Measurements from ENCODE around the gene CCDC134.
"Not testable (repeated sequence)": the region's sequence is repeated elsewhere in the genome, so short reads cannot be mapped to it uniquely, and the experiment has no call there.

Gene CCDC134

GRCh38 chr22:41822317-41823057 lies 22.0 kb downstream of the CCDC134 start:
- no peak for DNase-seq (ENCODE audit: low read depth in 4 of 4, low spot score in 1 of 4)

- DNase-seq (ENCODE audit: low read depth in 4 of 4, low spot score in 1 of 4): no peak
Measured at GRCh38 chr22:41823797-41824196, 23.3 kb downstream of the CCDC134 start.

- no peak for DNase-seq (ENCODE audit: low read depth in 4 of 4, low spot score in 1 of 4)
Measured at GRCh38 chr22:41825376-41825775, 24.9 kb downstream of the CCDC134 start.

GRCh38 chr22:41826021-41826420 lies 25.5 kb downstream of the CCDC134 start:
- no peak for DNase-seq (ENCODE audit: low read depth in 4 of 4, low spot score in 1 of 4)

- no peak for DNase-seq (ENCODE audit: low read depth in 4 of 4, low spot score in 1 of 4)
Measured at GRCh38 chr22:41826430-41827383, 26.2 kb downstream of the CCDC134 start.

- no peak for DNase-seq (ENCODE audit: low read depth in 4 of 4, low spot score in 1 of 4)
Measured at GRCh38 chr22:41827671-41828070, 27.2 kb downstream of the CCDC134 start.

DNA sequence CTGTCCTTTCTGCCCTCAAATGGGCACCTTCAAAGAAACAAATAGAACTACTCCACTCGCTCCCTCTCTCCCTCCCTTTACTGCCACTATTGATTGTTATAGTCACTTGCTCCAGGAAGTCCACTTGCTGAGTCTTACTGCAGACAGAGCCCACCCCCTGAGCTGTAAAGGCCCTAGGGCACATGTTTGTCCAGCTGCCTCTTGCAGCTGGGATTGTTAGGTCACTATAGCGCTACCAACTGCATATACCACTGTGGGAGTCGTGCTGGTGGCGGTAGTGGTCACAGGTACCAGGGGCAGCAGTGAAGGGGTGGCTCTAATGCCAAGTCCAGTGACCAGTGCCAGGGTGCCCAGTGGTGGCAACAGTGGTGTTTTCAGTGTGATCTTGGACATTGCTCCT lies 28.0 kb downstream of the CCDC134 start:
- DNase-seq (ENCODE audit: low read depth in 4 of 4, low spot score in 1 of 4): no peak

GRCh38 chr22:41830174-41830573 lies 29.7 kb downstream of the CCDC134 start:
- no peak for DNase-seq (ENCODE audit: low read depth in 4 of 4, low spot score in 1 of 4)

GRCh38 chr22:41831383-41831782 lies 30.9 kb downstream of the CCDC134 start:
- DNase-seq (ENCODE audit: low read depth in 4 of 4, low spot score in 1 of 4): no peak

GRCh38 chr22:41831828-41832552 lies 31.5 kb downstream of the CCDC134 start:
- DNase-seq (ENCODE audit: low read depth in 4 of 4, low spot score in 1 of 4): no peak

DNA sequence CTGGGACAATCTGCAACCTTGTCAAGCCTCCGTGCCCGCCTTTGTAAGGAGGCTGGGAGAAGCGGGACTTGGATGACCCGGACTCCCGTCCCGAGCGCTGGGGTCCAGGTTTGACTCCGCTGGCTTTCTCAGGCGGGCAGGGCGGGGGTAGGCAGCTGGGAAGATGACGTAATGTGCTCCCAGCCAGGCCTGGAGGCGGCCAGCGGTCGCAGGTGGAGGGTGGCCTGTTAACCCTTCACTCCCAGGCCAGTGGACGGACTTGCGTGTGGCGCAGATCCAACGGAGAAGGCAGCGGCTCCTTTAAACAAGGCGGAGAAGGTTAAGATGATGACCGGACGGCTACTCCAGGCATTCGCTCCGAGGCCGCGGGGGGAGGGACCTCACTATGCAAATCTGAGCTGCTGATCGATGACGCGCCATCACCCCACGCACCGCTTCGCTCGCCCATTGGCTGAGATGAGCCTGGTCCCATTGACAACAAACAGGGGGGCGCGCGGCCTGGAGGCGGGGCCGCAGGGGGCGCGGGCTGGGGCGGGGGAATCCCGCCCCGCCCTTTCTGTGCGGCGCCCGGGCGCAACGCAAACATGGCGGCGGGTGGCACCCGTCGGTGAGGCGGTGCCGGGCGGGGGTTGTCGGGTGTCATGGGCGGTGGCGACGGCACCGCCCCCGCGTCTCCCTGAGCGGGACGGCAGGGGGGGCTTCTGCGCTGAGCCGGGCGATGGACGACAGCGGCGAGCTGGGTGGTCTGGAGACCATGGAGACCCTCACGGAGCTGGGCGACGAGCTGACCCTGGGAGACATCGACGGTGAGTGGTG lies 32.3 kb downstream of the CCDC134 start, which contains the start of gene SREBF2:
Gene SREBF2, plus strand, starts transcription at position 553 of the 816 bp plus-strand sequence. Its CDS starts 166 bp downstream, at position 719.
- DNase-seq (ENCODE audit: low read depth in 4 of 4, low spot score in 1 of 4): peak; percentile 94 to 100 (median 98)

GRCh38 chr22:41833369-41834004 lies 33.0 kb downstream of the CCDC134 start:
- DNase-seq (ENCODE audit: low read depth in 4 of 4, low spot score in 1 of 4): peak in 2 of 4 experiments; percentile 28 to 35

DNA sequence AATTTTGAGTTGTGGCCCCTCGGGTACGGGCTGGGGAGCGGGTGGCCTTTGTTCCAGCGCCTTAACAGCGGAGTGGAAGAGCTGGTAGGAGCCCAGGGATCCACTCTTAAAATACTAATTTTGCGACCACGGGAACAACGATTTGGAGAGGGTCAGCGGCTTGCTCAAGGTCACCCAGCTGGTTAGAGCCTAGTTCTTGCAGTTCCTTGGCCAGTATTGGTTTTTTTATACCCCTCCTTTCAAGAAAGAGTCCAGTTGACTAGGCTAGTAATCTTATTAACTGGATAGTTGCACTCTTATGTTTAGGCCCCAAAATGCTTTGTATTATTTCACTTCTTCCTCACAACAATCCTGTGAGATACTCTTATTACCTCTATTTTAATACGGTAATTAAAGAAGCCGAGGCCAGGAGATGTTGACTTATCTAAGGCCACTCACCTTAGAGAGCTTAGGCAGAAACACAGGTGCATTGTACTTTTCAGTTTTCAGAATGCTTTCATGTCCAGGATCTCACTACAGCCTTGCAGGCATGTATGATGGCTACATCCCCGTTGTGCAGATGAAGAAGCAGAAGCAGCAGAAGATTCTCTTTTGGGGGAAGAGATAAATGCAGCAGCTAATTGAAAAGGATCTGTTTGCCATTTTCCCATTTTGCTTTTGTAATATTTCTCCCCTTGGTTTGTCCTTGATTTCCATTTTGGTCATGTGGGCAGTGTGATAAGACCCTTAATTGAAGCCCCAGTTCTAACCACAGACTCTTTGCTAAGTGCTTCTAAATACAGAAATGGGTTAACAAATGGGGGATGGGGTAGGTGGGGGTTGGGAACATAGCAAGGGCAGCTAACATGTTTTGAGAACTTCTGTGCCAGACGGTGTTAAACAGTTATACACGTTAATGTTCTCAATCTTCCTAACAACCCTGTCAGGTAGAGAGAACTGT lies 33.8 kb downstream of the CCDC134 start:
- DNase-seq (ENCODE audit: low read depth in 4 of 4, low spot score in 1 of 4): no peak

DNA sequence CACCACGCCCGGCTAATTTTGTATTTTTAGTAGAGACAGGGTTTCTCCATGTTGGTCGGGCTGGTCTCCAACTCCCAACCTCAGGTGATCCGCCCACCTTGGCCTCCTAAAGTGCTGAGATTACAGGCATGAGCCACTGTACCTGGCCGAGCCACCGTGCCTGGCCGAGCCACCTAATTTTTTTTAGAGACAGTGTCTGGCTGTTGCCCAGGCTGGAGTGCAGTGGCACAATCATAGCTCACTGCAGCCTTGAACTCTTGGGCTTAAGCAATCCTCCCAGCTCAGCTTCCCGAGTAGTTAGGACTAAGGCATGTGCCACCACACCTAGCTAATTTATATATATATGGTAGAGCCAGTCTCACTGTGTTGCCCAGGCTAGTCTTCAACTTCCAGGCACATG lies 35.0 kb downstream of the CCDC134 start:
- DNase-seq (ENCODE audit: low read depth in 4 of 4, low spot score in 1 of 4): not testable (repeated sequence)

- no peak for DNase-seq (ENCODE audit: low read depth in 4 of 4, low spot score in 1 of 4)
Measured at GRCh38 chr22:41836551-41836950, 36.1 kb downstream of the CCDC134 start.

DNA sequence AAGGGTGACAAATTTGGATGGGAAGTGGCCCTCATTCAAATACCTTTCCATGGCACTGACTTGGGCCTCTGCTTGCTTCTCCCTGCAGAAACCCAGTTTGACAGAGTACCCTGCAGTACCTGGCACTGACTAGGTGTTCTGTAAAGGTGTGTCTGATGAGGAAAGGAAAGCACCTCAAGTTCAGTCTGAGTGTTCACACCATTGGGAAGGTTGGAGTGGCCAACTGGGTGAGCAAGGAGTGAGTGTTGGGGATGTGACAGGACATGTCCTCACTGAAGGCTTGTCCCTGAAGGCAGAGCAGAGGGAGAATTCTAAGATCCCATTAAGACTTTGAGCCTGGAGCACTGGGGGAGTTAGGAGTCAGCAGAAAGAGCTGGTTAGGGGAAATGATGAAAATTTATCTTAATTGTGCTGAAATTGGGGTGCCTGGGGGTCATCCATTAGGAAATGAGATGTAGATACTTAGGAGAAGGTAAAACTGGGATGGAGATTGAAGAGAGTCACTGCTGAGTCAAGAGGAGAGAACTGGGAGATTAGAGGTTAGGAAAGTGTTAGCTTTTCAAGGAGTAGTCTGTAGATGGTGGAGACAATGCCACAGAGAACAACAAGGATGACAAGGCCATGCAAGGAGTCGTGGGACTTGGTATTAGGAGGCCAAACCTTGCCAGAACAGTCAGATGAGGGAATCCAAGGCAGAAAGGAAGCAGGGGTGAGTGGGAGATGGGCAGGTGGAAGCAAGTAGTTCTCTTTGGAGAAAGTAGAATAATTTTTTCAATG lies 38.6 kb downstream of the CCDC134 start:
- no peak for DNase-seq (ENCODE audit: low read depth in 4 of 4, low spot score in 1 of 4)

DNA sequence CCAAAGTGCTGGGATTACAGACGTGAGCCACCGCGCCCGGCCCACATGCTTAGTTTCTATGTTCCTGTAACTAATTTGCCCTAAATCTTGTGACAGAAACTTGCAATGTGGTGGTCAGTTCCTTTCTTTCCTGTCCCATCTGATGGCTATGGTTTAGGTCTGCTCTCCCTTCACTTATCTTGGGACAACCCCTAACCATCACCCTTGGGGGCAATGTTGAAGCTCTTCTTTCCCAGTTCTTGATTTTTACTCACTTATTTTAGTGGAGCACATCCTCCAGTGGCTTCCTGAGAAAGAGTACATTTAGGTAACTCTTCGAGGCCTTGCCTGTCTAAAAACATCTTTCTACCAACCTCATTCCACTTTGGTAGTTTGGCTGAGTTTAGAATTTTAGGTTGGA lies 39.7 kb downstream of the CCDC134 start:
- DNase-seq (ENCODE audit: low read depth in 4 of 4, low spot score in 1 of 4): no peak

- no peak for DNase-seq (ENCODE audit: low read depth in 4 of 4, low spot score in 1 of 4)
Measured at GRCh38 chr22:41841085-41841712, 40.7 kb downstream of the CCDC134 start.
